Measurements from ENCODE around the gene MAST4. TPM values are rescaled to one million over a fixed set of nuclear protein-coding genes. Genes with fewer than 3 reads are reported as not detected.

Gene MAST4
- total and polyA plus RNA-seq, 2 donors (not counting 1 experiment from before 2014, with no cell fraction given): 7.0 to 15.2 TPM

GRCh38 chr5:66993882-66994281 lies 397.7 kb downstream of the MAST4 start:
- Histone ChIP-seq H3K79me2 (ENCODE audit: control insufficient read depth, insufficient read depth, low read length) (no peaks in the 10 kb centered on the region), H3K4me1 (ENCODE audit: control insufficient read depth, extremely low read depth, insufficient read depth, low read length) (no peaks in the 10 kb centered on the region), H3K27ac (ENCODE audit: insufficient read depth, low read length) (no peak overlapping the region), H3K4me2 (ENCODE audit: extremely low read depth, insufficient read depth, low read length) (no peak overlapping the region), H3K27me3 (ENCODE audit: control insufficient read depth, insufficient read depth, low read length) (no peaks in the 10 kb centered on the region), H2AFZ (ENCODE audit: low read length) (no peak overlapping the region), H4K20me1 (ENCODE audit: control insufficient read depth, extremely low read depth, insufficient read depth, low read length) (no peaks in the 10 kb centered on the region), H3K9me3 (ENCODE audit: control insufficient read depth, insufficient read depth, low read depth, low read length) (no peaks in the 10 kb centered on the region), H3K4me3 (replicated peaks in 1 of 4; ENCODE audit: control extremely low read depth in 1 of 4, insufficient read depth in 1 of 4, low read depth in 3 of 4, low read length in 4 of 4) (no peak overlapping the region), H3K36me3 (ENCODE audit: control insufficient read depth, insufficient read depth, low read length) (no peaks in the 10 kb centered on the region), H3K9ac (ENCODE audit: insufficient read depth, low read length) (no peak overlapping the region)
- TF ChIP-seq CTCF (conservative IDR thresholded peaks at IDR 0.05 in 1 of 2, IDR thresholded peaks at IDR 0.05 in 1 of 2; ENCODE audit: low read depth in 1 of 2, low read length in 2 of 2) (no peak), EZH2 (IDR thresholded peaks at IDR 0.05; ENCODE audit: low read length, missing control alignments) (no peak)
- DNase-seq (ENCODE audit: low read depth in 2 of 2): no peak

GRCh38 chr5:66994790-66995189 lies 398.6 kb downstream of the MAST4 start:
- H3K9ac ChIP-seq (ENCODE audit: insufficient read depth, low read length): no peak overlapping the region
- no peaks in the 10 kb centered on the region for H3K4me1 ChIP-seq (ENCODE audit: control insufficient read depth, extremely low read depth, insufficient read depth, low read length)
- no peak overlapping the region for H3K27ac ChIP-seq (ENCODE audit: insufficient read depth, low read length)
- H3K27me3 ChIP-seq (ENCODE audit: control insufficient read depth, insufficient read depth, low read length): no peaks in the 10 kb centered on the region
- H2AFZ ChIP-seq (ENCODE audit: low read length): no peak overlapping the region
- DNase-seq (ENCODE audit: low read depth in 2 of 2): no peak
- H3K4me2 ChIP-seq (ENCODE audit: extremely low read depth, insufficient read depth, low read length): no peak overlapping the region
- H3K4me3 ChIP-seq (replicated peaks in 1 of 4; ENCODE audit: control extremely low read depth in 1 of 4, insufficient read depth in 1 of 4, low read depth in 3 of 4, low read length in 4 of 4): no peak overlapping the region
- no peaks in the 10 kb centered on the region for H3K79me2 ChIP-seq (ENCODE audit: control insufficient read depth, insufficient read depth, low read length)
- H4K20me1 ChIP-seq (ENCODE audit: control insufficient read depth, extremely low read depth, insufficient read depth, low read length): no peaks in the 10 kb centered on the region
- H3K36me3 ChIP-seq (ENCODE audit: control insufficient read depth, insufficient read depth, low read length): no peaks in the 10 kb centered on the region
- TF ChIP-seq EZH2 (IDR thresholded peaks at IDR 0.05; ENCODE audit: low read length, missing control alignments) (no peak), CTCF (conservative IDR thresholded peaks at IDR 0.05 in 1 of 2, IDR thresholded peaks at IDR 0.05 in 1 of 2; ENCODE audit: low read depth in 1 of 2, low read length in 2 of 2) (no peak)
- H3K9me3 ChIP-seq (ENCODE audit: control insufficient read depth, insufficient read depth, low read depth, low read length): no peaks in the 10 kb centered on the region

- Histone ChIP-seq H3K9me3 (ENCODE audit: control insufficient read depth, insufficient read depth, low read depth, low read length) (no peaks in the 10 kb centered on the region), H3K4me2 (ENCODE audit: extremely low read depth, insufficient read depth, low read length) (no peak overlapping the region), H3K9ac (ENCODE audit: insufficient read depth, low read length) (no peak overlapping the region), H3K4me3 (replicated peaks in 1 of 4; ENCODE audit: control extremely low read depth in 1 of 4, insufficient read depth in 1 of 4, low read depth in 3 of 4, low read length in 4 of 4) (no peak overlapping the region), H2AFZ (ENCODE audit: low read length) (no peak overlapping the region), H3K27ac (ENCODE audit: insufficient read depth, low read length) (no peak overlapping the region), H3K36me3 (ENCODE audit: control insufficient read depth, insufficient read depth, low read length) (no peaks in the 10 kb centered on the region), H4K20me1 (ENCODE audit: control insufficient read depth, extremely low read depth, insufficient read depth, low read length) (no peaks in the 10 kb centered on the region), H3K79me2 (ENCODE audit: control insufficient read depth, insufficient read depth, low read length) (peaks cover under 1% of the 10 kb centered on the region), H3K27me3 (ENCODE audit: control insufficient read depth, insufficient read depth, low read length) (no peaks in the 10 kb centered on the region), H3K4me1 (ENCODE audit: control insufficient read depth, extremely low read depth, insufficient read depth, low read length) (no peaks in the 10 kb centered on the region)
- no peak for TF ChIP-seq EZH2 (IDR thresholded peaks at IDR 0.05; ENCODE audit: low read length, missing control alignments)
- no peak for TF ChIP-seq CTCF (conservative IDR thresholded peaks at IDR 0.05 in 1 of 2, IDR thresholded peaks at IDR 0.05 in 1 of 2; ENCODE audit: low read depth in 1 of 2, low read length in 2 of 2)
- no peak for DNase-seq (ENCODE audit: low read depth in 2 of 2)
Measured at GRCh38 chr5:67000794-67001475, 404.7 kb downstream of the MAST4 start.

Data from fibroblast of lung (primary cell).